ENCODE data around the gene PTPRU. TPM values are rescaled to one million over a fixed set of nuclear protein-coding genes. Genes with fewer than 3 reads are reported as not detected.

Gene PTPRU
- total RNA-seq, 1 experiment from 2014 or later = 40.7 TPM

- no peak overlapping the region for H3K4me3 ChIP-seq (replicated peaks in 1 of 2; ENCODE audit: low read depth in 1 of 2, low read length in 2 of 2)
- POLR2A ChIA-PET = no interaction called here
- no peaks in the 10 kb centered on the region for H4K20me1 ChIP-seq (ENCODE audit: insufficient read depth)
- intact Hi-C loops (cut with micrococcal nuclease) = no loop called here
- no peaks in the 10 kb centered on the region for H3K9me2 ChIP-seq (ENCODE audit: insufficient read depth)
- no peak overlapping the region for H2AFZ ChIP-seq (ENCODE audit: low read depth, low read length, poor library complexity, severe bottlenecking)
- H3K9ac ChIP-seq (ENCODE audit: low read length) = no peak overlapping the region
- TF ChIP-seq ZBTB33 (IDR thresholded peaks at IDR 0.05; ENCODE audit: extremely low read depth, insufficient replicate concordance, low read length) = no peak
- TF ChIP-seq MAX (IDR thresholded peaks at IDR 0.05) = no peak
- no peak for TF ChIP-seq ELF1 (IDR thresholded peaks at IDR 0.05; ENCODE audit: borderline replicate concordance, low read depth)
- no peak for TF ChIP-seq CTCF (IDR thresholded peaks at IDR 0.05 in 2 of 3, conservative IDR thresholded peaks at IDR 0.05 in 1 of 3; ENCODE audit: borderline replicate concordance in 1 of 3, insufficient read depth in 1 of 3, low read depth in 2 of 3, low read length in 2 of 3)
- TF ChIP-seq CEBPB (IDR thresholded peaks at IDR 0.05; ENCODE audit: low read depth) = no peak
- no peak for TF ChIP-seq ZFX (IDR thresholded peaks at IDR 0.05)
- no peak for TF ChIP-seq POLR2AphosphoS5 (IDR thresholded peaks at IDR 0.05; ENCODE audit: low read depth, low read length)
- no peak for TF ChIP-seq CBX3 (IDR thresholded peaks at IDR 0.05; ENCODE audit: low read depth)
- no peak for TF ChIP-seq ZNF274 (IDR thresholded peaks at IDR 0.05; ENCODE audit: low read depth, low read length)
- TF ChIP-seq POLR2A (IDR thresholded peaks at IDR 0.05; ENCODE audit: borderline replicate concordance, extremely low read depth, insufficient read depth, insufficient read length) = no peak
- no peak for TF ChIP-seq EZH2 (IDR thresholded peaks at IDR 0.05)
- TF ChIP-seq REST (IDR thresholded peaks at IDR 0.05; ENCODE audit: low read depth) = no peak
- no peak for TF ChIP-seq SP1 (IDR thresholded peaks at IDR 0.05; ENCODE audit: low read depth)
- TF ChIP-seq SIN3A (IDR thresholded peaks at IDR 0.05; ENCODE audit: low read depth) = no peak
- TF ChIP-seq RAD21 (IDR thresholded peaks at IDR 0.05; ENCODE audit: low read depth) = no peak
- TF ChIP-seq JUND (IDR thresholded peaks at IDR 0.05) = no peak
- TF ChIP-seq SRF (IDR thresholded peaks at IDR 0.05; ENCODE audit: low read depth) = no peak
- TF ChIP-seq YY1 (IDR thresholded peaks at IDR 0.05; ENCODE audit: extremely low read depth, insufficient replicate concordance, low read depth, low read length) = no peak
- TF ChIP-seq ATF3 (IDR thresholded peaks at IDR 0.05) = no peak
- no peak overlapping the region for H3K27ac ChIP-seq (ENCODE audit: low read depth, low read length)
- H3K9me3 ChIP-seq (ENCODE audit: control insufficient read depth in 1 of 2, insufficient read depth in 1 of 2, low read depth in 1 of 2, low read length in 2 of 2) = no peaks in the 10 kb centered on the region
- H3K4me1 ChIP-seq (ENCODE audit: control insufficient read depth in 1 of 2, insufficient read depth in 2 of 2, low read length in 2 of 2) = no peaks in the 10 kb centered on the region
- RAD21 ChIA-PET (ENCODE audit: low non-redundant PET in 1 of 2, low total read pairs in 2 of 2, uncharacterized antibody in 2 of 2, unreplicated experiment in 2 of 2) = no interaction called here
- H3K79me2 ChIP-seq (ENCODE audit: insufficient read depth, low read length) = no peaks in the 10 kb centered on the region
- no peaks in the 10 kb centered on the region for H3K27me3 ChIP-seq (ENCODE audit: insufficient read depth, low read length)
- ATAC-seq (no peak), DNase-seq (ENCODE audit: low read depth, low spot score) (no peak)
- no TSS peak for BruUV-seq (replicated peaks)
- no peak overlapping the region for H3K4me2 ChIP-seq (ENCODE audit: low read length)
- H3K36me3 ChIP-seq (ENCODE audit: control insufficient read depth in 1 of 2, insufficient read depth in 2 of 2, low read length in 2 of 2) = peaks cover 0 to 4% of the 10 kb centered on the region in 2 experiments; a peak in 1 of 4 replicates
- CTCF ChIA-PET = no interaction called here
Observed at GRCh38 chr1:29304025-29304684, 67.8 kb downstream of the PTPRU start.
